SU-DHL-6 (cell line): ENCODE data around the gene LRRTM2.

ENCODE experiments used
- H2AFZ ChIP-seq: fragments of 200-600 bp; sonication (generic); 2 replicates; pipeline ENCODE4 v1.6.1; 2014; ENCODE audit warnings: low read depth, mild to moderate bottlenecking, moderate library complexity, mixed read lengths, antibody characterized with exemption, low read length; ENCODE audit not compliant: severe bottlenecking
- H3F3A ChIP-seq: fragments of 200-600 bp; shearing (Covaris generic); 2 replicates; pipeline ENCODE4 v1.6.0; 2016; ENCODE audit warnings: antibody characterized with exemption, mild to moderate bottlenecking; ENCODE audit not compliant: insufficient read depth
- H3K27ac ChIP-seq: fragments of 200-600 bp; sonication (generic); 2 replicates; pipeline ENCODE4 v1.5.1; 2016; ENCODE audit warnings: low read depth, mild to moderate bottlenecking, low read length, moderate library complexity, mixed read lengths
- H3K27me3 ChIP-seq: fragments of 200-600 bp; sonication (generic), shearing (Covaris generic); 2 replicates; pipeline ENCODE4 v1.6.0; 2014; ENCODE audit warnings: mild to moderate bottlenecking, low read length
- H3K36me3 ChIP-seq: fragments of 200-600 bp; sonication (generic); 2 replicates; pipeline ENCODE4 v1.6.1; 2014; ENCODE audit warnings: mild to moderate bottlenecking, low read length, mixed read lengths
- H3K4me2 ChIP-seq: fragments of 300-600, 200-600 bp; shearing (Covaris generic), sonication (generic); 2 replicates; pipeline ENCODE4 v1.6.0; 2014; ENCODE audit warnings: low read length, low read depth, mild to moderate bottlenecking; ENCODE audit not compliant: poor library complexity, severe bottlenecking
- H3K4me3 ChIP-seq: fragments of 200-600 bp; sonication (generic); 2 replicates; pipeline ENCODE4 v1.5.1; 2014; ENCODE audit warnings: antibody characterized with exemption, low read length, mild to moderate bottlenecking, mixed read lengths; ENCODE audit not compliant: insufficient read depth, poor library complexity, severe bottlenecking
- H3K79me2 ChIP-seq: fragments of 200-600 bp; sonication (generic); 2 replicates; pipeline ENCODE4 v1.6.1; 2014; ENCODE audit warnings: mild to moderate bottlenecking, low read length, moderate library complexity; ENCODE audit not compliant: insufficient read depth
- H3K9ac ChIP-seq: fragments of 200-600 bp; sonication (generic); 2 replicates; pipeline ENCODE4 v1.7.0; 2014; ENCODE audit warnings: mild to moderate bottlenecking, low read length
- H3K9me2 ChIP-seq: fragments of 200-600 bp; sonication (generic); replicated peaks from 2 replicates; pipeline ENCODE4 v1.6.1; 2014; ENCODE audit warnings: low read length; ENCODE audit not compliant: insufficient read depth
- H3K9me3 ChIP-seq: fragments of 200-600 bp; sonication (generic); 2 replicates; pipeline ENCODE4 v1.6.1; 2014; ENCODE audit warnings: low read length, mixed read lengths; ENCODE audit not compliant: insufficient read depth
- H4K20me1 ChIP-seq: fragments of 200-600 bp; sonication (generic); 2 replicates; pipeline ENCODE4 v1.6.1; 2014; ENCODE audit warnings: low read depth, mild to moderate bottlenecking, antibody characterized with exemption, low read length, moderate library complexity, mixed read lengths
- CTCF ChIP-seq: fragments of 200-600 bp; sonication (generic); IDR thresholded peaks from one replicate; pipeline ENCODE4 v1.5.1; 2017; ENCODE audit warnings: antibody characterized with exemption, mild to moderate bottlenecking, low read length, moderate library complexity; ENCODE audit not compliant: insufficient read depth, poor library complexity, severe bottlenecking
- EZH2phosphoT487 ChIP-seq: fragments of 200-600 bp; sonication (generic), shearing (Covaris generic); conservative IDR thresholded peaks from 2 replicates; pipeline ENCODE4 v1.6.1; 2018; ENCODE audit warnings: mild to moderate bottlenecking, antibody characterized with exemption, low read length, moderate library complexity, mixed read lengths

Gene LRRTM2

GRCh38 chr5:138895918-138896317, 20.8 kb upstream of the LRRTM2 start:
- TF ChIP-seq CTCF (no peak), EZH2phosphoT487 (no peak)
- no peaks in the 10 kb centered on the region for H4K20me1 ChIP-seq
- no peak overlapping the region for H3K27ac ChIP-seq
- no peaks in the 10 kb centered on the region for H3K79me2 ChIP-seq
- no peaks in the 10 kb centered on the region for H3K27me3 ChIP-seq
- no peaks in the 10 kb centered on the region for H3K9me2 ChIP-seq
- H3K9ac ChIP-seq: no peak overlapping the region
- no peak overlapping the region for H2AFZ ChIP-seq
- no peaks in the 10 kb centered on the region for H3K36me3 ChIP-seq
- no peak overlapping the region for H3K4me3 ChIP-seq
- no peaks in the 10 kb centered on the region for H3K9me3 ChIP-seq
- no peak overlapping the region for H3K4me2 ChIP-seq
- H3F3A ChIP-seq: no peaks in the 10 kb centered on the region

- no peak overlapping the region for H3K4me2 ChIP-seq
- H2AFZ ChIP-seq: no peak overlapping the region
- TF ChIP-seq EZH2phosphoT487: no peak
- TF ChIP-seq CTCF: no peak
- no peaks in the 10 kb centered on the region for H3K27me3 ChIP-seq
- H3K79me2 ChIP-seq: no peaks in the 10 kb centered on the region
- no peaks in the 10 kb centered on the region for H4K20me1 ChIP-seq
- no peaks in the 10 kb centered on the region for H3K36me3 ChIP-seq
- peaks cover 5% of the 10 kb centered on the region; the same call in 1 of the 2 replicates for H3K9me3 ChIP-seq
- H3F3A ChIP-seq: no peaks in the 10 kb centered on the region
- no peaks in the 10 kb centered on the region for H3K9me2 ChIP-seq
- no peak overlapping the region for H3K27ac ChIP-seq
- no peak overlapping the region for H3K4me3 ChIP-seq
- H3K9ac ChIP-seq: no peak overlapping the region
These were observed 15.5 kb upstream of the LRRTM2 start for GRCh38 chr5:138890644-138891043.

- H3K27me3 ChIP-seq: no peaks in the 10 kb centered on the region
- no peak overlapping the region for H3K9ac ChIP-seq
- TF ChIP-seq CTCF: no peak
- TF ChIP-seq EZH2phosphoT487: no peak
- H4K20me1 ChIP-seq: no peaks in the 10 kb centered on the region
- H3K4me2 ChIP-seq: no peak overlapping the region
- no peaks in the 10 kb centered on the region for H3K79me2 ChIP-seq
- no peaks in the 10 kb centered on the region for H3F3A ChIP-seq
- no peaks in the 10 kb centered on the region for H3K9me2 ChIP-seq
- peaks cover 5% of the 10 kb centered on the region; the same call in 1 of the 2 replicates for H3K9me3 ChIP-seq
- H3K36me3 ChIP-seq: no peaks in the 10 kb centered on the region
- no peak overlapping the region for H3K4me3 ChIP-seq
- no peak overlapping the region for H3K27ac ChIP-seq
- H2AFZ ChIP-seq: no peak overlapping the region
These were observed 14.9 kb upstream of the LRRTM2 start for GRCh38 chr5:138889994-138890393.

- Histone ChIP-seq H3F3A (no peaks in the 10 kb centered on the region), H4K20me1 (no peaks in the 10 kb centered on the region), H3K36me3 (no peaks in the 10 kb centered on the region), H3K79me2 (no peaks in the 10 kb centered on the region), H3K4me2 (no peak overlapping the region), H3K9me2 (no peaks in the 10 kb centered on the region), H2AFZ (no peak overlapping the region), H3K4me3 (no peak overlapping the region), H3K9ac (no peak overlapping the region), H3K27me3 (no peaks in the 10 kb centered on the region), H3K27ac (no peak overlapping the region), H3K9me3 (no peaks in the 10 kb centered on the region)
- TF ChIP-seq CTCF: no peak
These were observed 9.4 kb upstream of the LRRTM2 start for GRCh38 chr5:138884554-138884953.
